Heart left ventricle (tissue), 13 donors: ENCODE results near the gene LMF1.

Experiments used
- CTCF ChIP-seq, 12 donors: fragments of 200-600 bp; sonication (generic) in 4 of 12; IDR thresholded peaks; one replicate each; pipeline versions ENCODE4 v1.5.0 to v1.8.0; 2018 to 2022; ENCODE audit warnings: antibody characterized with exemption in 12 of 12, mild to moderate bottlenecking in 5 of 12
- POLR2A ChIP-seq, 2 donors: fragments of 450-650 bp; IDR thresholded peaks; one replicate each; pipeline ENCODE4 v1.6.1; 2017; ENCODE audit warnings: antibody characterized with exemption in 2 of 2, mild to moderate bottlenecking in 2 of 2, moderate library complexity in 2 of 2
- donor health status: ischemic (EF 13 %, LVEDD 7.1; RV severe dilation, severe dysfunction).
- donor health status: DM: no; HTN: yes; CAD: no.
- donor health status: DM: no; HTN: no; CAD: no.
- donor health status: ischemic (EF 25% LVEDD 6.9; RV normal size, moderate dysfunction).
- donor health status: ischemic (EF 25% LVEDD 5.7; RV mildly dilated, moderate dysfunction).
- donor health status: ischemic (EF 35%, LVEDD 5.7; RV mildly dilated, moderate dysfunction).
- donor health status: nonischemic (EF 11% LVEDD 7.7; RV severe dilation, severe dysfunction).
- donor health status: DM: yes; HTN: yes; CAD: no.
- donor health status: PGD.
- donor health status: ischemic (EF 29% LVEDD 5.4; RV normal size, mild dysfunction).
- donor health status: nonischemic (EF 23%, LVEDD 6.1; RV moderate dilation, normal function).

DNA sequence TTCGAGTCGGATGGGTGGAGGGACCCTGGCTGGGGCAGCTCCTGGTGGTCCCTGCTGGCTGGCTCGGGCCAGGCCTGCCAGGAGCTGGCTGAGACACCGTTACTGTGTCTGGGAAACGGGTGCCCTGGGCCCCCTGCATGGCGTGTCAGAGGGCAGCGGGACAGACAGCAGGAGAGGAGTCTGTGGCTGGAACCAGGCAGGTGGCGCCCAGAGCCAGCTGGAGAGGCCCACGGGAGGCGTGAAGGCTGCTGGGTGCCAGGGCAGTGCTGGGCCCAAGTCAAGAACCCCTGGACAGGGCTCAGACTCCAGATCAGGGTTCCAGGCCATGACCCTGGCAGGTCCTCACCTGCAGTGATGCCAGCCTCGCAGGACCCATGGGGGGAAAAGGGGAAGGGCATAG lies 27.4 kb upstream of the LMF1 start:
- TF ChIP-seq CTCF (IDR thresholded peaks at IDR 0.05) (no peak), POLR2A (IDR thresholded peaks at IDR 0.05) (no peak)
